Endothelial cell of umbilical vein (primary cell): ENCODE data around the gene SLC20A1. TPM values are rescaled to one million over a fixed set of nuclear protein-coding genes. Genes with fewer than 3 reads are reported as not detected.

Experiments
- BruUV-seq: library from RNA; stranded (reverse); fragments of 400-500 nt; replicated peaks from 2 replicates; lab custom pipeline; 2021; lab: Mats Ljungman, UMichigan
- CTCF ChIA-PET: fragments of 300-600, 350-600 bp; sonication (Branson Sonifier 250); formaldehyde crosslinking; loops from one replicate; lab custom pipeline; 2021; ENCODE audit warnings: antibody characterized with exemption, inconsistent platforms; lab: Charles Lee
- POLR2A ChIA-PET: fragments of 300-600, 350-600 bp; sonication (Branson Sonifier 250); formaldehyde crosslinking; loops from one replicate; lab custom pipeline; 2021; ENCODE audit warnings: antibody characterized with exemption, inconsistent platforms; lab: Charles Lee
- DNase-seq: peaks from one replicate; pipeline ENCODE4 v3.0.0-alpha.2; 2011; ENCODE audit warnings: low read depth, low spot score
- FAIRE-seq: peaks from 2 replicates; lab custom pipeline; 2011; peaks lifted over from hg19 to GRCh38; lab: Jason Lieb, UNC
- H2AFZ ChIP-seq: 2 replicates; pipeline ENCODE4 v1.6.0; 2012; ENCODE audit warnings: low read depth, low read length, control low read depth, inconsistent platforms
- H3K27ac ChIP-seq: 2 replicates; pipeline ENCODE4 v1.5.1; 2011; ENCODE audit warnings: low read depth, mild to moderate bottlenecking, control low read depth, low read length, moderate library complexity; ENCODE audit not compliant: insufficient read depth
- H3K27me3 ChIP-seq, 2 experiments: 2 replicates each; pipeline versions ENCODE4 v1.6.0 to v1.6.1; 2011; ENCODE audit warnings: low read length in 2 of 2, mixed read lengths in 1 of 2; ENCODE audit not compliant: control insufficient read depth in 2 of 2, insufficient read depth in 2 of 2
- H3K36me3 ChIP-seq, 2 experiments: 2 replicates in 1 of 2; 3 replicates in 1 of 2; pipeline ENCODE4 v1.5.1; 2011; ENCODE audit warnings: low read length in 2 of 2, mild to moderate bottlenecking in 1 of 2, moderate library complexity in 1 of 2; ENCODE audit not compliant: control insufficient read depth in 2 of 2, insufficient read depth in 2 of 2; ENCODE audit errors: extremely low read depth in 1 of 2
- H3K4me1 ChIP-seq: 3 replicates; pipeline ENCODE4 v1.5.1; 2011; ENCODE audit warnings: mild to moderate bottlenecking, low read length; ENCODE audit not compliant: control insufficient read depth, insufficient read depth; ENCODE audit errors: extremely low read depth
- H3K4me2 ChIP-seq: 2 replicates; pipeline ENCODE4 v1.6.1; 2011; ENCODE audit warnings: low read length, control low read depth, mixed read lengths; ENCODE audit not compliant: insufficient read depth
- H3K4me3 ChIP-seq, 3 experiments: fragments of 200-600 bp in 1 of 3; sonication (generic), shearing (Covaris generic) in 1 of 3; replicated peaks in 1 of 3; 2 replicates each; pipeline ENCODE4 v1.5.1; 2011 to 2016; ENCODE audit warnings: control low read depth in 3 of 3, low read length in 3 of 3, mild to moderate bottlenecking in 2 of 3, inconsistent platforms in 1 of 3, low read depth in 1 of 3, moderate library complexity in 1 of 3; ENCODE audit not compliant: insufficient read depth in 1 of 3
- H3K79me2 ChIP-seq: 2 replicates; pipeline ENCODE4 v1.6.0; 2012; ENCODE audit warnings: low read length, inconsistent platforms; ENCODE audit not compliant: control insufficient read depth, insufficient read depth
- H3K9ac ChIP-seq: replicated peaks from 2 replicates; pipeline ENCODE3; 2011; ENCODE audit warnings: low read length, control low read depth; ENCODE audit not compliant: insufficient read depth; ENCODE audit errors: extremely low read depth
- H3K9me1 ChIP-seq: replicated peaks from 3 replicates; pipeline ENCODE4 v1.6.0; 2011; ENCODE audit warnings: mild to moderate bottlenecking, low read length; ENCODE audit not compliant: control insufficient read depth, insufficient read depth; ENCODE audit errors: extremely low read depth
- H3K9me3 ChIP-seq: replicated peaks from 2 replicates; pipeline ENCODE4 v1.5.1; 2012; ENCODE audit warnings: low read length, inconsistent platforms; ENCODE audit not compliant: control insufficient read depth, insufficient read depth
- H4K20me1 ChIP-seq: replicated peaks from 2 replicates; pipeline ENCODE3; 2011; ENCODE audit warnings: mild to moderate bottlenecking, low read length; ENCODE audit not compliant: control insufficient read depth, insufficient read depth; ENCODE audit errors: extremely low read depth
- CTCF ChIP-seq, 2 donors: IDR thresholded peaks; 1 replicate in 1 of 2; 2 replicates in 1 of 2; pipeline ENCODE4 v1.5.1; 2011; ENCODE audit warnings: low read length in 2 of 2, mild to moderate bottlenecking in 2 of 2, moderate library complexity in 2 of 2, control low read depth in 1 of 2, inconsistent platforms in 1 of 2, low read depth in 1 of 2; ENCODE audit not compliant: insufficient read depth in 1 of 2; ENCODE audit errors: extremely low read depth in 1 of 2
- EZH2 ChIP-seq: IDR thresholded peaks from 2 replicates; pipeline ENCODE4 v1.6.1; 2012; ENCODE audit warnings: borderline replicate concordance, low read depth, mild to moderate bottlenecking, moderate library complexity, low read length, inconsistent platforms; ENCODE audit not compliant: severe bottlenecking
- MAX ChIP-seq: IDR thresholded peaks from 2 replicates; pipeline ENCODE4 v1.6.1; 2011; ENCODE audit not compliant: insufficient read depth, insufficient read length
- POLR2AphosphoS5 ChIP-seq: IDR thresholded peaks from 2 replicates; pipeline ENCODE4 v1.6.1; 2012; ENCODE audit warnings: low read depth, mild to moderate bottlenecking, control low read depth, low read length, moderate library complexity; ENCODE audit not compliant: insufficient read depth
- dilution Hi-C: fragments of 300-500 bp; cut with MboI; formaldehyde crosslinking; loops from one replicate; pipeline ENCODE4 v1.15.0; 2019; ENCODE audit warnings: low sequenced_read_pairs; ENCODE audit not compliant: extremely low pct_ligation_motif_present
- intact Hi-C: fragments of 100-400 bp; cut with micrococcal nuclease; formaldehyde crosslinking; loops from one replicate; pipeline ENCODE4 v1.10.0; 2022
- polyA plus RNA-seq, 4 experiments: library from polyadenylated mRNA; depleted of rRNA in 3 of 4; stranded (reverse) in 3 of 4; unstranded in 1 of 4; fragments of >200 nt; gene quantifications; 2 replicates each; pipeline versions ENCODE4 v1.2.1 to v1.2.3, GENCODE V29; 2011 to 2012; ENCODE audit warnings: missing spikeins in 1 of 4
- total RNA-seq: library from RNA; stranded (reverse); gene quantifications from 2 replicates; pipeline ENCODE4 v1.2.3, GENCODE V29; 2021

Gene SLC20A1
- total and polyA plus RNA-seq, 2 donors (not counting 3 experiments of a cell fraction or from before 2014, with no cell fraction given), result 52.7 to 149 TPM

- Histone ChIP-seq H3K4me1 (peaks cover 73% of the 10 kb centered on the region), H3K27ac (peak overlapping the region; percentile 91), H3K9ac (peak overlapping the region; percentile 64), H3K36me3 (no peaks in the 10 kb centered on the region), H2AFZ (peak overlapping the region; percentile 40), H3K79me2 (no peaks in the 10 kb centered on the region), H4K20me1 (no peaks in the 10 kb centered on the region), H3K27me3 (no peaks in the 10 kb centered on the region), H3K4me3 (peak overlapping the region in 1 of 3 experiments; percentile 14), H3K9me1 (no peaks in the 10 kb centered on the region), H3K4me2 (peak overlapping the region; percentile 69), H3K9me3 (no peaks in the 10 kb centered on the region)
- TF ChIP-seq POLR2AphosphoS5, result no peak
- TF ChIP-seq MAX, result no peak
- TF ChIP-seq CTCF (IDR thresholded peaks at IDR 0.05; ENCODE audit: extremely low read depth in 1 of 2, insufficient read depth in 1 of 2, low read depth in 1 of 2, low read length in 2 of 2), result peak; percentile 93
- TF ChIP-seq EZH2, result no peak
- CTCF ChIA-PET, result interaction anchor here (0.6 to 8.9 kb wide), 25 partner anchors 15 to 315 kb away, joined by 3 to 171 read pairs (median 5); partner anchors contain the start of genes CHCHD5, NT5DC4 and SLC20A1
- POLR2A ChIA-PET, result interaction anchor here (3.5 kb wide), 1 partner anchor 19 kb away, joined by 43 read pairs; the partner anchor contains the start of gene SLC20A1
- dilution Hi-C loops, result no loop called here
- intact Hi-C loops, result loop anchor here (1.0 to 5.0 kb wide), 9 partner anchors 15 to 186 kb away; partner anchors contain the start of genes CHCHD5 and SLC20A1
- peak; percentile 86 for DNase-seq
- BruUV-seq, result no TSS peak
- peak; percentile 60 for FAIRE-seq
These were observed 19.1 kb upstream of the SLC20A1 start for GRCh38 chr2:112626604-112627059.
